NOMO-1 (cell line): ENCODE results near the gene PARG.
"Not testable (repeated sequence)": the region's sequence is repeated elsewhere in the genome, so short reads cannot be mapped to it uniquely, and the experiment has no call there.

Experiments
- DNase-seq, 2 experiments: peaks; one replicate each; lab custom pipeline; 2025; ENCODE audit not compliant: unreplicated experiment in 2 of 2; lab: John Stamatoyannopoulos, UW

The PARG gene

GRCh38 chr10:49908290-49909080, 33.3 kb downstream of the PARG start:
- not testable (repeated sequence) for DNase-seq

DNA sequence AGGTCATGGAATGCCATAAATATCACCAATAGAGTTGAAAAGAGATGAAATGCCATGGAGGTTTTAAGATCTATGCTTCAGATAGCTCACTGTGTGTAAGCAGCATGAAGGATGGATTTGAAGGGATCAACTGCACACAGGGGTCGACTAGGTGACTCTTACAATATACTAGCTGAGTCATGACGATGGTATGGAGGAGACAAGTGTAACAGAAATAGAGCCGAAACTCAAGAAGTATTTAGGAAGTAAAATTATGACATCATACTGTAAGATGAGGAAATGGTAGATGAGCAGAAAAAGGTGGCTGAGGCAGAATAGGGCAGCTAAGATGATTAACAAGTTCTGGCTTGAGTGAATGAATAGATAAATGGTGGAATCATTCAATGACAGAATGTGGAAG, 38.0 kb downstream of the PARG start:
- DNase-seq = not testable (repeated sequence)

DNA sequence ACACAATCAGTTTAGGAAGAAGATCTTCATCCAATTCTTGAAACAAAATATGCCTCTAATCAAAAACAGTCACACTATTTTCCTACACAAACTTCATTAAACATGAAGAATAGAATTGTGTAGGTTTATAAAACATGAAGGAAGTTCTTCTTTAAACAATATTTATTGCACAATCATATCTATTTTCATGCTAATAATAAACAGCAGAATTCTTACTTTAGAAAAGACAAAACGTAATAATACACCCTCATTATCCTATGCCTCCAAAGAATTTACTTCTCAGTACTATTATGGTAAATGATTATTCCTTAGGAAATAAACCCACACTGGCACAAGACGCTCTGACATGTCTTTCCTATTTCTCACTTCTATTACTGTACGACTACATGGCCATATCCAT, 41.4 kb downstream of the PARG start:
- DNase-seq = not testable (repeated sequence)

GRCh38 chr10:49899999-49900398, 41.8 kb downstream of the PARG start:
- DNase-seq = not testable (repeated sequence)

DNA sequence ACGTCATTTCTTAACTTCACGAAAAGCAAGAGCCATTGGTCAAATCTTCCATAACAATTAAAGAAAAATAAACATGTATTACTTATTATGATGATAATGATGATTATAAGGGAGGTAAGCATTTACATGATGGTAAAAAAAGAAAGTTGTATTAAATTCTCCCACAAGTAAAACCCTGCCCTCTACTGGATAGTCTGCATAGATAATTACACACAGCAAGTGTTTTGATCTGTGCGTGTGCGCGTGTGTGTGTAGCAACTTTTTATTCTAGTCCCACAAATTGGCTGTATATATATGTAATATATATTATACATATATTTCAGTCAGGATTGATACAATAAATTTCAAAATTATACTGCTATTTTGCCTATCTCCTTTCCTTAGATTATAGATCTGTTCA, 51.8 kb downstream of the PARG start:
- not testable (repeated sequence) for DNase-seq

GRCh38 chr10:49884739-49885331, 57.0 kb downstream of the PARG start:
- not testable (repeated sequence) for DNase-seq

DNA sequence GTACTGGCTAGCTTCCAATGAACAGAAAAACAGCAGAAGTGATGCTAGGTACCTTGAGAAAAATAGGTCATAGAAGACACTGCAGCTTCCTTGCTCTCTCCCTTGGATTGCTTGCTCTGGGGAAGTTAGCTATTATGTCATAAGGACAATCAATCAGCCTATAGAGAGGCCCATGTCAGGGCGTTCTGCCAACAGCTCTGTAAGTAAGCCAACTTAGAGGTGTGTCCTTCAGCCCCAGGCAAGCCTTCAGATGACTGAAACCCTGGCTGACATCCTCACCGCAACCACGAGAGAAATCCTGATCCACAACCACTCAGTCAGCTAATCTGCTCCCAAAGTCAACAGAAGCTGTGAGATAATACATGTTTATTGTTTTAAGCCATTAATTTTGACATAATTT, 58.0 kb downstream of the PARG start:
- DNase-seq = not testable (repeated sequence)

DNA sequence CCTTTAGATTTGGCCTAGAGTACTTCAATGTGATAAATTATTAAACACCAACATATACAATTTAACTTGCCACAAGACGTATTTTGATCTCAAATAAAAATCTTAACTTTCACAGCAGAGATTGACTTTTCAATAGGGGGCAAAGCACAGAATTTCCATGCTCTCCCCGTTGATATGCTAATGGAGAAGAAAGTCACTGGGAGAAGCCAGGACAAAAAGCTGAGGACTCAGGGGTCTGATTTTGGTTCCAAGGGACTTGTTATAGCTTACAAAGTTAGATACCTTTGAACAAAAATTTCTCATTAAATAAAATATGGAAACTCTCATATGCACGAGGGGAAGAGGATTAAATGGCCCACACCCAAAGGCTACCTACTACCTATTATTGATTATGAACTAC, 59.5 kb downstream of the PARG start:
- not testable (repeated sequence) for DNase-seq

GRCh38 chr10:49872740-49873139, 69.1 kb downstream of the PARG start:
- not testable (repeated sequence) for DNase-seq

GRCh38 chr10:49871462-49871861, 70.4 kb downstream of the PARG start:
- not testable (repeated sequence) for DNase-seq

DNA sequence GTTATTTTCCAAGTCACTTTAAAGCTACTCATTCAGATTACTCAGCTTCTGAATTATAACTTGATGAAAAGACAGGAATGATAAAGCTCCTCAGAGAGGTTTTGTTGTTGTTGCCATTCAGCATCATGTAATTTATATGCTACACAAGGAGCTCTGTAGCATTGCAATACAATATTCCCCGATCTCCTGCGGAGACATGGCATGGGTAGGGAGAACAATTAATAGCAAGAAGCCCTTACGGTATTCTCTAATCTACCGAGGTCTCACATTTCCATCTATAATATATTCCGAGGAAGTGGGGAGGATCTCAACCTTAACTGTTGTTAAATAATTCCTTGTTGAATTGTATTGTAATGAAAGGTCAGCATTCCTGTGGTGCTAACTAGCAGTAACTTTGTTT, 81.9 kb downstream of the PARG start:
- not testable (repeated sequence) for DNase-seq

DNA sequence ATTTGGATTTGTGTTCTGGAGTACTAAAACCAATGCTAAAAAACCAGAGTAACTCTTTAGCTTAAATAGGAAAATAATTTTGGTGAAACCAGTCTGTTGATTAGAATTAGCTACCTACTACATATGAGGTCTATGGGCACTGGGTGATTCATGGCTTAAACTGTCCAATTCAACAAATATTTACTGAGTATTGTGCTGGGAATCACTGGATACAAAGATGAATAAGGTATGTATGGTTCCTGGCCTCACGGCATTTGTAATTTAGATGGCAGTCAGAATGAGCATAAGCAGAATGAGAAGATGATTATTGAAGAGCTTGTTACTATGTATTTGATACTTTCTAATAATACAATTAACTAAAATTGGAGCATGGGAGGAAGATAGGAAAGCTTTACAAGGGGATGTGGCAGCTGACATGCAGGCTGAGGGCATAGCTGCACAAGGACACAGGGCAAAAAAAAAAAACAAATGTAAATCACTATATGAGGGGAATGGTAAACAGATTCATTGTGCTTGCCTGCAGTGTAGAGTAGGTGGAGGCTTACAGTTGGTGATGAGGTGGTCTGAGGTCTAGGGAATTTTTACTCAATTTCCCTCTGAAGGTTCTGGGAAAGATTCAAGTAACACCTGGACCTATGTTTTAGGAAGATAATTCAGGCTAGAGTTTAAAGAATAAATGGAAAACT, 83.0 kb downstream of the PARG start:
- DNase-seq = not testable (repeated sequence)

GRCh38 chr10:49849520-49849919, 92.3 kb downstream of the PARG start:
- DNase-seq = not testable (repeated sequence)

- no peak for DNase-seq
Observed at GRCh38 chr10:49844775-49845595, 96.8 kb downstream of the PARG start.

- not testable (repeated sequence) for DNase-seq
Observed at GRCh38 chr10:49842333-49842628, 99.5 kb downstream of the PARG start.

DNA sequence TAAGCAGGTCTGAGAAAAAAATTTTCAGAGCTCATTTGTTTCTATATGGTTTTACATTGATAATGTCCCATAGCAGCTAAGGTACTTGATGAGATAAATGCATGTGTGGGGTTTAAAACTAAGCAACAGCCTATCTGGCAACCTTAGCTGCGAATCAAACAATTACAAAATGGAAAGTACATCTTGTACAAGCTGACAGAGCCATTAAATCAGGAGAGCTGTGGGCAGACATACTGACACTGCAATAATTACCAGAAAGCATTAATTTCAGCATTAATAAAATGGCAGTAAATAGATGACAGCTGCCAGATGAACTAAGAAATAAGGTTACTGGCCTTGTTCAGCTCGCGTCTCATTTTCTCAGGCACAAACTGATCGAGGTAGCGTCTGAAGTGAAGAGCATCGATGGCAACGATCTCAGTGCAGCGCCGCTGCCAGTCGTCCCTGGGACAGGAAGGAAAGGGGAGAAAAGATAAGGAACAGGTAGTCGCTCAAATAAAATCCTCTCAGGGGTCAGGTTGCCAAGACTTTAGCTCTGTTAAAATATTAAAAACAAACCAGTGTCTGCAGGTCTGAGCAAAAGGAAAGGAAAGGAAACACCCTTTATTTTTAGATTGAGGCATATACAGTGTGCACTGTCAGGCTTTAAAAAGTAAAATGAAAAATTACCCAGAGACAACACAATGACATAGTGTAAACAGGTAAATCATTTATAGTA, 100.1 kb downstream of the PARG start:
- no peak for DNase-seq

- no peak for DNase-seq
Observed at GRCh38 chr10:49837685-49838084, 104.1 kb downstream of the PARG start.

GRCh38 chr10:49837051-49837478, 104.8 kb downstream of the PARG start:
- DNase-seq = no peak

DNA sequence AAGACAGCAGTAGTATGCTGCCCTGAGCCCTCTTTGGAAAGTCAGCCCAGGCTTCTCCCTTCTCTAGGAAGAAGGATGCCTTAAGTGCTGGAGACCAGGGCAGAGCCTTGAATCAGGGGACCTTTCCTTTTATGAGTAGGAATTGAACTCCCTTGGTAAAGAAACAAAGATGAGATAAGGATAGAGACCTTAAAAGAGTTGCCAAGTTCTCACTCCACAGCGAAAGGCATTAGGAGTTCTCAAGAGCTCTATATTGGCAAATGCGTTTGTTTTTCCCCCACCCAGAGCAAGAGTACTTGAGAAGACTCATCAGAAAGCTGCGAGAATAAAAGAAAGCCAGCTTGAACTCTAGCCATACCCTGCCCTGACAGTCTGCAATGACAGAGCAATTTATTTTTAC, 106.9 kb downstream of the PARG start:
- DNase-seq = no peak

- no peak for DNase-seq
Observed at GRCh38 chr10:49834201-49834600, 107.6 kb downstream of the PARG start.
